Activated CD4-positive, alpha-beta T cell treated with anti-CD3 and anti-CD28 coated beads, Interleukin-2, amount 50 U/mL, for 16 hours (primary cell): ENCODE measurements around the gene ALX3.
A peak's percentile ranks its signal among the peaks of the same experiment; 100 is the strongest.

Experiments
- DNase-seq: peaks from one replicate; pipeline ENCODE4 v3.0.0-alpha.2; 2020

The ALX3 gene

GRCh38 chr1:110063781-110064180 is 6.7 kb downstream of the ALX3 start:
- DNase-seq = no peak

GRCh38 chr1:110062612-110063011 is 7.9 kb downstream of the ALX3 start:
- DNase-seq = no peak

- no peak for DNase-seq
Measured at GRCh38 chr1:110061341-110061740, 9.1 kb downstream of the ALX3 start.

- no peak for DNase-seq
Measured at GRCh38 chr1:110060662-110061060, 9.8 kb downstream of the ALX3 start.

- peak; percentile 81 for DNase-seq
Measured at GRCh38 chr1:110060034-110060661, 10.3 kb downstream of the ALX3 start.

GRCh38 chr1:110059133-110059863 is 11.2 kb downstream of the ALX3 start:
- no peak for DNase-seq

GRCh38 chr1:110058591-110058990 is 11.9 kb downstream of the ALX3 start:
- DNase-seq = no peak

GRCh38 chr1:110057963-110058518 is 12.4 kb downstream of the ALX3 start:
- no peak for DNase-seq

GRCh38 chr1:110056776-110057175 is 13.7 kb downstream of the ALX3 start:
- DNase-seq = no peak

GRCh38 chr1:110056285-110056683 is 14.2 kb downstream of the ALX3 start:
- DNase-seq = no peak

GRCh38 chr1:110055493-110056284 is 14.8 kb downstream of the ALX3 start:
- no peak for DNase-seq

GRCh38 chr1:110053552-110054428 is 16.7 kb downstream of the ALX3 start:
- peak; percentile 64 for DNase-seq

- DNase-seq = no peak
Measured at GRCh38 chr1:110051262-110051648, 19.2 kb downstream of the ALX3 start.

- no peak for DNase-seq
Measured at GRCh38 chr1:110050602-110051261, 19.7 kb downstream of the ALX3 start.

GRCh38 chr1:110049801-110050601 is 20.5 kb downstream of the ALX3 start:
- DNase-seq = no peak

GRCh38 chr1:110048923-110049601 is 21.4 kb downstream of the ALX3 start:
- no peak for DNase-seq

GRCh38 chr1:110048240-110048639 is 22.2 kb downstream of the ALX3 start:
- DNase-seq = no peak

GRCh38 chr1:110047463-110047862 is 23.0 kb downstream of the ALX3 start:
- DNase-seq = no peak

- DNase-seq = no peak
Measured at GRCh38 chr1:110043016-110043415, 27.5 kb downstream of the ALX3 start.

GRCh38 chr1:110040548-110040947 is 29.9 kb downstream of the ALX3 start:
- no peak for DNase-seq

- no peak for DNase-seq
Measured at GRCh38 chr1:110039641-110040040, 30.8 kb downstream of the ALX3 start.
